PC-3 (cell line): Measurements from ENCODE around the gene DERA. TPM values are rescaled to one million over a fixed set of nuclear protein-coding genes. Genes with fewer than 3 reads are reported as not detected.

Source experiments
- ATAC-seq: fragments of 200-7000 bp; cut with Tn5 transposase; 2 replicates; pipeline ENCODE4 v1.9.1; 2020; ENCODE audit warnings: mild to moderate bottlenecking, moderate library complexity
- BruUV-seq: library from RNA; stranded (reverse); fragments of 400-500 nt; replicated peaks from 2 replicates; lab custom pipeline; 2021; lab: Mats Ljungman, UMichigan
- CTCF ChIA-PET: fragments of 300-600 bp; sonication (Branson Sonifier 250); formaldehyde crosslinking; loops from one replicate; lab custom pipeline; 2022; ENCODE audit warnings: antibody characterized with exemption; lab: Charles Lee
- POLR2A ChIA-PET: fragments of 300-600 bp; sonication (Branson Sonifier 250); formaldehyde crosslinking; loops from one replicate; lab custom pipeline; 2022; ENCODE audit warnings: antibody characterized with exemption; ENCODE audit not compliant: unreplicated experiment; lab: Charles Lee
- DNase-seq: peaks from one replicate; pipeline ENCODE4 v3.0.0-alpha.2; 2015
- H2AFZ ChIP-seq: fragments of 300-600 bp; sonication (generic); 2 replicates; pipeline ENCODE4 v1.6.0; 2016; ENCODE audit warnings: antibody characterized with exemption, low read length
- H3F3A ChIP-seq: fragments of 300-600 bp; sonication (generic); one replicate; pipeline ENCODE4 v1.6.0; 2017; ENCODE audit warnings: antibody characterized with exemption, low read length, control low read depth, mild to moderate bottlenecking; ENCODE audit not compliant: unreplicated experiment
- H3K27ac ChIP-seq: fragments of 300-600 bp; sonication (generic); 2 replicates; pipeline ENCODE4 v1.5.1; 2016; ENCODE audit warnings: mild to moderate bottlenecking, low read length
- H3K27me3 ChIP-seq: fragments of 300-600 bp; sonication (generic); 2 replicates; pipeline ENCODE4 v1.6.1; 2016; ENCODE audit warnings: low read length, mixed read lengths
- H3K36me3 ChIP-seq: fragments of 300-600 bp; sonication (generic); 2 replicates; pipeline ENCODE4 v1.6.1; 2016; ENCODE audit warnings: low read depth, mixed run types, low read length, mixed read lengths
- H3K4me1 ChIP-seq: fragments of 300-600 bp; sonication (generic); 2 replicates; pipeline ENCODE4 v1.5.1; 2016; ENCODE audit warnings: low read length; ENCODE audit not compliant: insufficient read depth
- H3K4me2 ChIP-seq: fragments of 300-600 bp; sonication (generic); 2 replicates; pipeline ENCODE4 v1.6.0; 2016; ENCODE audit warnings: low read length
- H3K4me3 ChIP-seq: fragments of 300-600 bp; sonication (generic); 2 replicates; pipeline ENCODE4 v1.5.1; 2016; ENCODE audit warnings: mild to moderate bottlenecking, low read length, mixed read lengths
- H3K79me2 ChIP-seq: fragments of 300-600 bp; sonication (generic); 2 replicates; pipeline ENCODE4 v1.6.1; 2017; ENCODE audit warnings: low read length, mixed read lengths
- H3K9ac ChIP-seq: fragments of 300-600 bp; sonication (generic); 2 replicates; pipeline ENCODE4 v1.6.0; 2016; ENCODE audit warnings: mild to moderate bottlenecking, low read length
- H3K9me2 ChIP-seq: fragments of 300-600 bp; sonication (generic); replicated peaks from 2 replicates; pipeline ENCODE4 v1.6.1; 2016; ENCODE audit warnings: mixed run types, low read length, mixed read lengths
- H3K9me3 ChIP-seq: fragments of 300-600 bp; sonication (generic); 2 replicates; pipeline ENCODE4 v1.6.1; 2016; ENCODE audit warnings: low read length, mixed read lengths
- H4K20me1 ChIP-seq: fragments of 300-600 bp; sonication (generic); 2 replicates; pipeline ENCODE4 v1.6.1; 2016; ENCODE audit warnings: low read length, mixed read lengths
- EZH2 ChIP-seq: fragments of 300-600 bp; sonication (generic); IDR thresholded peaks from one replicate; pipeline ENCODE4 v1.6.1; 2017; ENCODE audit warnings: antibody characterized with exemption, mild to moderate bottlenecking, low read length; ENCODE audit not compliant: unreplicated experiment
- EZH2phosphoT487 ChIP-seq: fragments of 300-600 bp; sonication (generic); IDR thresholded peaks from 2 replicates; pipeline ENCODE4 v1.6.1; 2018; ENCODE audit warnings: mild to moderate bottlenecking, antibody characterized with exemption, low read length, borderline replicate concordance
- intact Hi-C: fragments of 100-400 bp; cut with micrococcal nuclease; formaldehyde crosslinking; loops from 2 replicates; pipeline ENCODE4 v1.9.0; 2023
- total RNA-seq: library from RNA; depleted of rRNA; stranded (reverse); fragments of >200 nt; gene quantifications from 2 replicates; pipeline ENCODE4 v1.2.3, GENCODE V29; 2014
- TF ChIP-seq, protein P1 (sequence below): fragments of 300-600 bp; sonication (generic); conservative IDR thresholded peaks from 2 replicates; pipeline ENCODE4 v1.5.1; 2017; ENCODE audit warnings: antibody characterized with exemption, low read depth, mild to moderate bottlenecking, low read length

Gene DERA
- total RNA-seq, 1 experiment from 2014 or later = 49.4 TPM

DNA sequence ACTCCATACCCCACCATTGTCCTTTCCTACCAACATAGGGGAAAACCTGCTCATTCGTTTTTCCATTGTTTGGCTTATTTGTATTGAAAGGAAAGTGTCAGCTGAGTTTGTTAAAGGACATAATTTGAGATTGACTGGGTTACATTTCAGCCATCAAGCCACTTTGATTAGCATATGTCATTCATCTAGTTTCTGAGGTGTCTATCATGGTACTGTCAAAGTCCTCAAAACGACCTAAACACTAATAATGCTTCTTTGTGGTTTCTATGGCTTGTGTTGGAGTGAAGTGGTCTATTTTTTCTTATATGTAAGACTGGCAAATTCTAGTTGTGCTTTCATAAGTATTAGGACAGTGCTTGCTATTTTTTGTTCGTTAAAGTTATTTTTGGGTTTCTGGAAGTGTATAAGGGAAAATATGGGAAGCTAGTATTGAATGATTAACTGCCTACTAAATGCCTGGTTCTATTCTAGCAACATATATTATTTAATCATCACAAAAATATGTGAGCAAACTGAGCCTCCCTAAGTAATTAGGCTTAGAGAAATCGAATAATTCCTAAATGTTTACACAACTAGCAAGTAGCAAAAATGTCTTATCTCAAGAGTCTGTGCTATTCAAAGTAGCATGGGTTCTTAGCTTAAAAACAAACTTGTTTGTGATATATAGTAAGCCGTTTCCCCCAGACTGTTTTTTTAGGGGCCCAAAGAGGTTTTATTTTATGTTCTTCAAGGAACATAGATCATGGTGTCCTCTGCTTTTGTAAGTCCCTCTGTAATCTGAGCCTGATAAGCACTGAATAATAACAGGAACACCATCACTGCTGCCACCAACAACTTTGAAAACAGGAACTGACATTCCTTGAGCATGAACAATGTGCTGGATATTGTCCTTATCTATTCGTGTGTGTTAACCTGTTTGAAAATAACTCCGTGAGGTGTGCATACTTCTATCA is 67.1 kb downstream of the DERA start:
- Histone ChIP-seq H3K27ac (peak overlapping the region; percentile 31), H3K4me3 (no peak overlapping the region), H3K27me3 (no peaks in the 10 kb centered on the region), H3K36me3 (no peaks in the 10 kb centered on the region), H3K4me1 (peaks cover 30% of the 10 kb centered on the region), H3K4me2 (peak overlapping the region; percentile 59), H3K9me3 (no peaks in the 10 kb centered on the region), H2AFZ (no peak overlapping the region), H4K20me1 (no peaks in the 10 kb centered on the region), H3K9ac (no peak overlapping the region), H3K79me2 (no peaks in the 10 kb centered on the region), H3F3A (no peaks in the 10 kb centered on the region), H3K9me2 (no peaks in the 10 kb centered on the region)
- ATAC-seq = peak; percentile 81
- intact Hi-C loops = no loop called here
- BruUV-seq = no TSS peak
- CTCF ChIA-PET = no interaction called here
- TF ChIP-seq EZH2phosphoT487 (no peak), EZH2 (no peak)
- TF ChIP-seq, protein P1, sequence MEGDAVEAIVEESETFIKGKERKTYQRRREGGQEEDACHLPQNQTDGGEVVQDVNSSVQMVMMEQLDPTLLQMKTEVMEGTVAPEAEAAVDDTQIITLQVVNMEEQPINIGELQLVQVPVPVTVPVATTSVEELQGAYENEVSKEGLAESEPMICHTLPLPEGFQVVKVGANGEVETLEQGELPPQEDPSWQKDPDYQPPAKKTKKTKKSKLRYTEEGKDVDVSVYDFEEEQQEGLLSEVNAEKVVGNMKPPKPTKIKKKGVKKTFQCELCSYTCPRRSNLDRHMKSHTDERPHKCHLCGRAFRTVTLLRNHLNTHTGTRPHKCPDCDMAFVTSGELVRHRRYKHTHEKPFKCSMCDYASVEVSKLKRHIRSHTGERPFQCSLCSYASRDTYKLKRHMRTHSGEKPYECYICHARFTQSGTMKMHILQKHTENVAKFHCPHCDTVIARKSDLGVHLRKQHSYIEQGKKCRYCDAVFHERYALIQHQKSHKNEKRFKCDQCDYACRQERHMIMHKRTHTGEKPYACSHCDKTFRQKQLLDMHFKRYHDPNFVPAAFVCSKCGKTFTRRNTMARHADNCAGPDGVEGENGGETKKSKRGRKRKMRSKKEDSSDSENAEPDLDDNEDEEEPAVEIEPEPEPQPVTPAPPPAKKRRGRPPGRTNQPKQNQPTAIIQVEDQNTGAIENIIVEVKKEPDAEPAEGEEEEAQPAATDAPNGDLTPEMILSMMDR = no peak
- DNase-seq = peak; percentile 68
- POLR2A ChIA-PET = no interaction called here

DNA sequence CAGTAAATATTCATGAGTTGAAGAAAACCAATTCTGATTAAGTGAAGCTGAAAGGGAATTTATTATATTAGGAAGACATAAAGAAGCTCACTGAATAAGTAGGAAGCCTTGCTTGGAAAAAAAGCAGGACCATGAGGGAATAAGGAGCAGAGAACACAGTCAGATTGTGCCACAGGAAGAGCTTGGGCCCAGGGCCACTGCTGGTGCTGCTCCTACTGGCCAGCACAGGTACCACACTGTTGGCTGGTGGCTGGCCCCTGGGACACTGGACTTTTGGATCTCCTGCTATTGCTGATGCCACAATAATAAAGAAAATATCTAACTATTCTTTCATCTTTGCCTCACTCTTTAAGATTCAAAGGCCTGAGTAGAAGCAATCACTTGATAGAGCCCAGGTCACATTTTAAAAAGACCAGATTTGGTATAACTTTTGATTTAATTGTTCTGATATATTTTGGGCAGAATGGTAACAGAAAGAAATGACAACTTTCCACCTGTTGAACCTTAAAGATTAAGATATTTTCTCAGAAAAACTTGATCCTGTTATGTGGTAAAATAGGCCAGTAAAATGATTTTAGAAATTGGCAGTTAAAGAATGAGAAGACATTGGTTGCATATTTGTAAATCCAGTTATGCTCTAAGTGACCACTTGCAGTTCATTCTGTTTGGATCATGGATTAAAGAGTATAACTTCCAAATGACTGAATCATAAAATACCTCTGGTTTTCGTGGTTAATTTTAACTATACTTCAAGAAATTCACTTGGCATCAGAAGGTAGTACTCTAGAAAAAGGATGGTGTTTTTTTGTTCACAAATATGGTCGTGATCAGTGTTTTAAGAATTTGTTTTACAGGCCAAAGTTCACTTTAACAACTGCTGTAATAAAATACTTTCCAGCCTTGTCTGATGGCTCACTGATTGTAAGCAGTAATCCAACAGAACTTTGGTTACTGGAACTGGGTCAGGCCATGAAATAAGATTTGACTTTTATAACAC is 68.3 kb downstream of the DERA start:
- Histone ChIP-seq H3K36me3 (no peaks in the 10 kb centered on the region), H3K9ac (no peak overlapping the region), H3K27ac (peak overlapping the region; percentile 31), H3K4me2 (peak overlapping the region; percentile 59), H3K27me3 (no peaks in the 10 kb centered on the region), H3K9me3 (no peaks in the 10 kb centered on the region), H3K9me2 (no peaks in the 10 kb centered on the region), H3K79me2 (no peaks in the 10 kb centered on the region), H2AFZ (no peak overlapping the region), H3K4me3 (0 out of 2 replicates have a peak overlapping the region, but pooled peaks have one; percentile 11), H3F3A (no peaks in the 10 kb centered on the region), H4K20me1 (no peaks in the 10 kb centered on the region), H3K4me1 (peaks cover 30% of the 10 kb centered on the region)
- no TSS peak for BruUV-seq
- TF ChIP-seq, protein P1 = peak; percentile 62
- TF ChIP-seq EZH2phosphoT487 = no peak
- ATAC-seq (peak; percentile 45), DNase-seq (peak; percentile 60)
- ChIA-PET POLR2A (no interaction called here), CTCF (no interaction called here)
- intact Hi-C loops = no loop called here
